ENCODE measurements around the gene ACE2. TPM values are rescaled to one million over a fixed set of nuclear protein-coding genes. Genes with fewer than 3 reads are reported as not detected.

ACE2 gene
- total RNA-seq, 1 donor from 2014 or later, result 3.4 TPM

DNA sequence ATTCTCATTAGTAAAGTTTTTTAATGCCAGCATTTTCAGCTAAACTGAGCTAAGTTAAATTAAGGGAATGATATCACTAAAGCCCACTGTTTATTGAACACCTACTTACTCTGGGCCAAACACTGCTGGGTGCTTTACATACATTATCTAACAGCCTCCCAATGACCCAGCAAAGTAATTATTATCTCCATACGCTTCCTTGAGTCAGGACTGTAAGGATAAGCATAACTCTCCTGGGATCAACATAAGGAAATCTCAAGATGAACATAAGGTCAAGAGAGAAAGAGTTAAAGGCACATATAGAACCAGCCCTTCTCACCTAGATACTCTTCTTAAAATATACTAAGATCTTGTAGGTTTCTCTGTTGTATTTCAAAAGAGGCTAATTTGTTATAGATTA is 86.5 kb downstream of the ACE2 start:
- ATAC-seq (no peak), DNase-seq (no peak)
- Histone ChIP-seq H3K4me1 (no peaks in the 10 kb centered on the region), H3K36me3 (no peaks in the 10 kb centered on the region), H3K27ac (no peak overlapping the region), H3K9me3 (no peaks in the 10 kb centered on the region), H3K4me3 (no peak overlapping the region), H3K27me3 (no peaks in the 10 kb centered on the region)
- TF ChIP-seq, protein P1, sequence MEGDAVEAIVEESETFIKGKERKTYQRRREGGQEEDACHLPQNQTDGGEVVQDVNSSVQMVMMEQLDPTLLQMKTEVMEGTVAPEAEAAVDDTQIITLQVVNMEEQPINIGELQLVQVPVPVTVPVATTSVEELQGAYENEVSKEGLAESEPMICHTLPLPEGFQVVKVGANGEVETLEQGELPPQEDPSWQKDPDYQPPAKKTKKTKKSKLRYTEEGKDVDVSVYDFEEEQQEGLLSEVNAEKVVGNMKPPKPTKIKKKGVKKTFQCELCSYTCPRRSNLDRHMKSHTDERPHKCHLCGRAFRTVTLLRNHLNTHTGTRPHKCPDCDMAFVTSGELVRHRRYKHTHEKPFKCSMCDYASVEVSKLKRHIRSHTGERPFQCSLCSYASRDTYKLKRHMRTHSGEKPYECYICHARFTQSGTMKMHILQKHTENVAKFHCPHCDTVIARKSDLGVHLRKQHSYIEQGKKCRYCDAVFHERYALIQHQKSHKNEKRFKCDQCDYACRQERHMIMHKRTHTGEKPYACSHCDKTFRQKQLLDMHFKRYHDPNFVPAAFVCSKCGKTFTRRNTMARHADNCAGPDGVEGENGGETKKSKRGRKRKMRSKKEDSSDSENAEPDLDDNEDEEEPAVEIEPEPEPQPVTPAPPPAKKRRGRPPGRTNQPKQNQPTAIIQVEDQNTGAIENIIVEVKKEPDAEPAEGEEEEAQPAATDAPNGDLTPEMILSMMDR (IDR thresholded peaks at IDR 0.05), result no peak
- intact Hi-C loops (cut with DNase I), result no loop called here

DNA sequence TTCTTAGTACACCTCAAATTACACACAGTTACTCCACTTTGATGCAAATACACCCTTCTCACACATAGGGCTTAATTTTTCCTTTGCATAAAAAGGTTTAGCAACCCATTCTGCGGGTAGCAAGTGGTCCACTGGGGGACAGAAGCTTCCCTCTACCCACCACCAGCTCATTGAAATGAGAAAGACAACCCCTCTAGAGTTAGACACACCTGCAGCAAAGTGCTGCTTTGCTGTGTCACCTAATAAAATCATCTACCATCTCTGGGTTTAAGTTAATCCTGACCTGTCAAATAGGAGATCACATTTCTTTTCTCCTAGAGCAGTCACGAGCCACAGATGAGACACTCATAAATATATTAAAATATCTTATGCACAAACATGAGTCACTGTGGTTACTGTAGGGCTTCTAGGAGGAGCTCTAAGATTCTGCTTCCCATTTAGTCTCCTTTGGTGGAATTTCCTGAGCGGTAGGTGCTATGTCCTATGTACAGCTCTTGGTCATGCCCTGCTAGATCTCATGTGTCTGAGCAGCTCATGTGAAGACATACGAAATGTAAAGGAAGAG is 88.3 kb downstream of the ACE2 start:
- Histone ChIP-seq H3K4me3 (no peak overlapping the region), H3K4me1 (no peaks in the 10 kb centered on the region), H3K36me3 (no peaks in the 10 kb centered on the region), H3K27ac (no peak overlapping the region), H3K27me3 (no peaks in the 10 kb centered on the region), H3K9me3 (no peaks in the 10 kb centered on the region)
- no peak for DNase-seq
- ATAC-seq, result no peak
- TF ChIP-seq, protein P1 (IDR thresholded peaks at IDR 0.05), result no peak
- intact Hi-C loops (cut with DNase I), result no loop called here

DNA sequence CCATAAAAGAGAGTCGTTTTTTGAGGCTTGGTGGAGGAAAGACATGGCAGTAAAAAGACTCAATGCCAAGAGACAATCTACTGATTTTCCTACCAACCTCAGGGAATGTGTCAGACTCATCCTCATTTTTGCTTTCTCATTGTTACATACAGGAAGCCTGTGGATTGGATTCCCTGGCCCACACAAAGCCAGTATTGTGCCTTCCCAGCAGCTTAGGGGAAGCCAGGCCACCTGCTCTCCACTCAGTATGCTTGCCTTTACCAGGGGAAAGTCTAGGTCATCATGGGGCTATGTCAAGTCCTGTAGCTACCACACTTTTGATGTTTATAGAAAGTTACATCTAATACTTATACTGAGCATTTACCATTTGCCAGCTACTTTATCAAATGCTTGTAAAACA is 89.2 kb downstream of the ACE2 start:
- H3K27ac ChIP-seq, result no peak overlapping the region
- DNase-seq, result no peak
- H3K9me3 ChIP-seq, result no peaks in the 10 kb centered on the region
- no peaks in the 10 kb centered on the region for H3K27me3 ChIP-seq
- no peaks in the 10 kb centered on the region for H3K4me1 ChIP-seq
- ATAC-seq, result no peak
- TF ChIP-seq, protein P1 (IDR thresholded peaks at IDR 0.05), result no peak
- H3K4me3 ChIP-seq, result no peak overlapping the region
- intact Hi-C loops (cut with DNase I), result no loop called here
- H3K36me3 ChIP-seq, result no peaks in the 10 kb centered on the region

Other genes with a start within 250 kb of the ACE2 start
- gene VEGFD, start 216.5 kb downstream of the ACE2 start, total RNA-seq, result 80.1 TPM
- gene PIR, start 107.6 kb downstream of the ACE2 start, total RNA-seq, result 24.8 TPM
- 3.6 TPM for gene BMX, start 100.2 kb downstream of the ACE2 start, total RNA-seq
- 0.90 TPM for gene CLTRN, start 63.8 kb upstream of the ACE2 start, total RNA-seq
- 11.2 TPM for gene CA5B, start 137.3 kb upstream of the ACE2 start, total RNA-seq
- 9.5 TPM for gene ZRSR2, start 189.5 kb upstream of the ACE2 start, total RNA-seq